GM10266 (cell line): Measurements from ENCODE around the gene BBLN.

Experiments used
- DNase-seq: peaks from one replicate; pipeline ENCODE4 v3.0.0; 2012; ENCODE audit errors: extremely low spot score
- TF ChIP-seq, protein P1 (sequence below): IDR thresholded peaks from 2 replicates; pipeline ENCODE4 v1.5.1; 2012; ENCODE audit warnings: mild to moderate bottlenecking, low read depth; ENCODE audit not compliant: control insufficient read depth, insufficient read depth; ENCODE audit errors: missing control alignments

The BBLN gene

DNA sequence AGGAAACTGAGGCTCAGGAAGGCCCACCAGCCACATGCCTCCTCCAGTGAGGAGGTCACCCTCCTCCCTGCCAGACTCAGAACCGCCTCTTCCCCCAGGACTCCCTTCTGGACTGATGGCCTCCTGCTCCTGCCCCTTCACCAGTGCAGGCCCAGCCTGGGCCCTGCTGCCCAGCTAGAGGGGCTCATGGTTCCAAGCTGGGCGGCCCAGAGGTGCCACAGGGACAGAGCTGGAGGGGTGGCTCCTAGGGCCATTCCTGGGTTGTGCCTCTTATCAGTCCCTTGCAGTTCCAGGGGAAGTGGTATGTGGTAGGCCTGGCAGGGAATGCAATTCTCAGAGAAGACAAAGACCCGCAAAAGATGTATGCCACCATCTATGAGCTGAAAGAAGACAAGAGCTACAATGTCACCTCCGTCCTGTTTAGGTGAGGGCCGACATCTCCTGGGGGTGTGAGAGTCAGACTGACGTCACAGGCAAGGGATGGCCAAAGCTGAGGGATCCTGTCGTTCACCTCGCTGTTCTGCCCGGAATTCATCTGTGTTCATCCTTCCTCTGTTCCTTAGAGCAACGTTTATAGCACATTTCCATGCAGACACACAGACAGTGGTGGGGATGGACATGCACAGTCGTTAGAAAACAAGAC is 10.0 kb upstream of the BBLN start:
- DNase-seq: no peak
- TF ChIP-seq, protein P1, sequence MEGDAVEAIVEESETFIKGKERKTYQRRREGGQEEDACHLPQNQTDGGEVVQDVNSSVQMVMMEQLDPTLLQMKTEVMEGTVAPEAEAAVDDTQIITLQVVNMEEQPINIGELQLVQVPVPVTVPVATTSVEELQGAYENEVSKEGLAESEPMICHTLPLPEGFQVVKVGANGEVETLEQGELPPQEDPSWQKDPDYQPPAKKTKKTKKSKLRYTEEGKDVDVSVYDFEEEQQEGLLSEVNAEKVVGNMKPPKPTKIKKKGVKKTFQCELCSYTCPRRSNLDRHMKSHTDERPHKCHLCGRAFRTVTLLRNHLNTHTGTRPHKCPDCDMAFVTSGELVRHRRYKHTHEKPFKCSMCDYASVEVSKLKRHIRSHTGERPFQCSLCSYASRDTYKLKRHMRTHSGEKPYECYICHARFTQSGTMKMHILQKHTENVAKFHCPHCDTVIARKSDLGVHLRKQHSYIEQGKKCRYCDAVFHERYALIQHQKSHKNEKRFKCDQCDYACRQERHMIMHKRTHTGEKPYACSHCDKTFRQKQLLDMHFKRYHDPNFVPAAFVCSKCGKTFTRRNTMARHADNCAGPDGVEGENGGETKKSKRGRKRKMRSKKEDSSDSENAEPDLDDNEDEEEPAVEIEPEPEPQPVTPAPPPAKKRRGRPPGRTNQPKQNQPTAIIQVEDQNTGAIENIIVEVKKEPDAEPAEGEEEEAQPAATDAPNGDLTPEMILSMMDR: no peak

- TF ChIP-seq, protein P1: peak; percentile 24
- no peak for DNase-seq
Measured at GRCh38 chr9:128150594-128151308, 9.3 kb upstream of the BBLN start.

DNA sequence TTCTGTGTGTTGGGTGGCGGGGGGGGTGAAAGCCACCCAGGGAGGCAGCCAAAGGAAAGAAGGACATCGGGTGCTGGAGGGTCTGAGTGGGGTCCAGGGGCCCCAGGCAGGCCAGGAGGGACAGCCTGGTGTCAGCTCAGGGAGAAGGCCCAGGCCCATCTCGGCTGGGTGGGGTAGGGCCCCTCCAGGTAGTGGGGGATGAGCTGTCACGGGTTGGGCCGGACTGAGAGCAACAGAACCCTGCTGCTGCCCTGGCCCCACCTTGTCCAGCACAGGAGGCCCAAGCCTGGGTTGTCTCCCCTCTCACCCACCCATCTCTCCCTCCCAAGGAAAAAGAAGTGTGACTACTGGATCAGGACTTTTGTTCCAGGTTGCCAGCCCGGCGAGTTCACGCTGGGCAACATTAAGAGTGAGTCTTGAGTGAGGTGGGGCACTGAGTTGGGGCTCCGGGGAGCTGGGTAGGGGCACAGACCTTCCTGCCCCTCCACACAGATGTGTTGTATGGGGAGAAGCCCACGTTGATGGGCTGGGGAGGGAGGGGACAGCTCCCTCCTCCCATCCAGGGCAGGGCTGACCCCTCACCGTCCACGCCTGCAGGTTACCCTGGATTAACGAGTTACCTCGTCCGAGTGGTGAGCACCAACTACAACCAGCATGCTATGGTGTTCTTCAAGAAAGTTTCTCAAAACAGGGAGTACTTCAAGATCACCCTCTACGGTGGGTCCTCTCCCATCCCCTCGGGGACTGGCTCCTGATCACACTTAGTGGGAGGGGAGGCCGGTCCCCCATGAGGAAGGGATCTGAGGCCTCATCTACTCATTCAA is 8.5 kb upstream of the BBLN start:
- TF ChIP-seq, protein P1: no peak
- no peak for DNase-seq

DNA sequence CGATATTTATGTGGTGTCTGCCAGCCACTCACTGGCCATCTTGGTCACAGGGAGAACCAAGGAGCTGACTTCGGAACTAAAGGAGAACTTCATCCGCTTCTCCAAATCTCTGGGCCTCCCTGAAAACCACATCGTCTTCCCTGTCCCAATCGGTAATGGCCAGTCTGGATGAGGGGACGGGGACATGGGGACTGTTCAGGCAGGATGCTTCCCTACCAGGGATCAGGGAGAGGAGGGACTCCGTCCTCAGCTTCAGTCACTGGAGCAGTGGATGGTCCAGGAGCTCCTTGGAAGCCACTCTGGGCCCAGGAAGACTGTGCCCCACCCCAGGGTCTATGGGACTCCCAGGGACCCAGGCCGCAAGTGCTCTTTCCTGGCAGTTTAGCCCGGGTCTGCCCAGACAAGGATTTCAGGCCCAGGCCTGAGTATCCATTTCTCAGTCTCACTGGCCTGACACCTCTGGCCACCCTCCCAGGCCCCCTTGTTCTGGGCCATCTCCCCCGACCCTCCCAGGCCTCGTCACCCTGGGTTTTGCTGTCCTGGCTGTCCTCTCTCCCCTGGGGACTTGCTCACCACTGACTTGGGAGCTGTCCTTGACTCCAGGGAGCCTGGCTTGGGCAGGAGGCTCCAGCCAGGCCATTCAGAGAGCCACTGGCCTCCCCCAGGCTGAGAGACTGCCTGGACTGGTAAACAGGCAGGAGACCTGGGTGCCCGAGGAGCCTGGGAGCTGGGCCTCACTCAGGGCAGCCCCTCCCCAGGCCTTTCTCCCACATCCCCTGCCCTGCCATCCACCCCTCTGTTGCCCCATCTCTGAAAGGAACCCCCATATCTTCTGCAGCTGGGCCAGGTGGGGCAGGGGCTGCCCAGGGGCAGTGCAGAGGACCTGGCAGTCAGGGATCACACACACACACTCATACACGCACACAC is 7.7 kb upstream of the BBLN start:
- DNase-seq: no peak
- TF ChIP-seq, protein P1: no peak

DNA sequence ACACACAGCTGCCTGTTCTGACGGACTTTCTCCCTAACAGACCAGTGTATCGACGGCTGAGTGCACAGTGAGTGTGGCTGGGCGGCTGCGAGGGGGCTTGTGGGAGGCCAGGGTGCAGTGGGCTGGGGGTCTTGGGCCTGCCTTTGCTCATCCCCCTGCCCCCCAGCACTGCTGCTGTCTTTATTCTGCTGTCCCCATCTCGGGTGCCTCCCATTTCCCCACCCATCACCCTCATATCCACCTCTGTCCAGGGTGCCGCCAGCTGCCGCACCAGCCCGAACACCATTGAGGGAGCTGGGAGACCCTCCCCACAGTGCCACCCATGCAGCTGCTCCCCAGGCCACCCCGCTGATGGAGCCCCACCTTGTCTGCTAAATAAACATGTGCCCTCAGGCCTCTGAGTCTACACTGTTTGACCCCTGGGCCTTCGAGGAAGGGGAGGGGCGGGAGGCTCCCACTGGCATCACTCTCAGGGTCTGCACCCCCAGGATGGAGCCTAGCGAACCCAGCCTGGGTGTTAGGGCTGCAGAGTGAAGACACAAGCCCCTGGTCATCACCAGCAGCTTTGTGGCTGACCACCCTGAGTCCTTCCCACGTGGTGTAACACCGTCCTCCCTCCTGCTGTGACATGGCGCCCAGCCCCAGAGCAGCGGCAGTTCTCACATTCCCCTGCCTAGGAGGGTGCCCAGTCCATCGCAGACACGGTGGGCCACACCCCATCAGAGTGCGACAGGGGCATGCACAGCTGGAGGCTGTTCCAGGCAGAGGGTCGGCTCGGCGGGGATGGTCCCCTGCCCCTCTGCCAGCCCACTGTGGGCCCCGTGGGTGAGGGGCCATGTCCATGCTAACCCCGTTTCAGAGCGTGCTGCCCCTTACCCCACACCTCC is 6.8 kb upstream of the BBLN start:
- TF ChIP-seq, protein P1: no peak
- DNase-seq: no peak

DNA sequence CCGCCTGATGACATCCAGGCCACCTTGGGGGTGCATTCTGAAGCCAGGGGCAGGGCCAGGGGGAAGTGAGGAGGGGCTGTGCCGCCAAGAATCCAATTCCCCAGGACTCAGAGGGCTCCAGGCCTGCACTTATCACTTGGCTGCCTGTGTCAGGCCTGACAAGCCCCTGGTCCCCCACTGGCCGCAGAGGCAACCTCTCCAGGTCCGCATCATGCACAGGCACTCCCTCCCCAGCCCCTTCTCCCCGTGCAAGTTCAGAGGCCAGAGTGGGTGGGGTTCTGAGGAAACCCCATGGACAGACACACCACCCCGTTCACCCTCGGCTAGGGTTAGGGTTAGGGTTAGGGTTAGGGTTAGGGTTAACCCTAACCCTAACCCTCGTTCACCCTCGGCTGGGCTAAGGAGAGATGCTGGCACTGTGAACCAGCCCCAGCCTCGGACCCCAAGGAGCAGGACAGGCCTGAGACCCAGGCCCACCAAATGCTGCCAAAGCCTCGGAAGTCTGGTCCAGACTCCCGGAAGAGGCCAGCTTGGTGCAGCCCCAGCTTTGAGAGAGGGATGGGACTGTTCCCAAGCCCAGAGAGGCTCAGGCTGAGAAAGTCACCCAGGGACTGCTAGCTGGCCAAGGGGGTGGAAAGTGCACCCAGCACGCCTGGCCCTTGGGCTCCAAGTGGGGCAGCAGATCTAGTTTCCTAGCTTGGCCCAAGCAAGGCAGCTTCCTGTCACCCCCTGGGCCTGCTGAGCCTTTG is 5.9 kb upstream of the BBLN start:
- no peak for DNase-seq

More for the DNA sequence above, 5.9 kb upstream of the BBLN start:
- TF ChIP-seq, protein P1: no peak
